ENCODE data around the gene LRRC51.

- TF ChIP-seq EZH2 (IDR thresholded peaks at IDR 0.05) (no peak), POLR2AphosphoS5 (IDR thresholded peaks at IDR 0.05; ENCODE audit: borderline replicate concordance, low read depth, low read length) (no peak)
Measured at GRCh38 chr11:72039856-72040401, 40.7 kb upstream of the LRRC51 start.
